Endothelial cell of umbilical vein (primary cell): ENCODE results near the gene MINDY4B. TPM values are rescaled to one million over a fixed set of nuclear protein-coding genes. Genes with fewer than 3 reads are reported as not detected.

Experiments used
- BruUV-seq: library from RNA; stranded (reverse); fragments of 400-500 nt; replicated peaks from 2 replicates; lab custom pipeline; 2021; lab: Mats Ljungman, UMichigan
- CTCF ChIA-PET: fragments of 300-600, 350-600 bp; sonication (Branson Sonifier 250); formaldehyde crosslinking; loops from one replicate; lab custom pipeline; 2021; ENCODE audit warnings: antibody characterized with exemption, inconsistent platforms; lab: Charles Lee
- POLR2A ChIA-PET: fragments of 300-600, 350-600 bp; sonication (Branson Sonifier 250); formaldehyde crosslinking; loops from one replicate; lab custom pipeline; 2021; ENCODE audit warnings: antibody characterized with exemption, inconsistent platforms; lab: Charles Lee
- DNase-seq: peaks from one replicate; pipeline ENCODE4 v3.0.0-alpha.2; 2011; ENCODE audit warnings: low read depth, low spot score
- FAIRE-seq: peaks from 2 replicates; lab custom pipeline; 2011; peaks lifted over from hg19 to GRCh38; lab: Jason Lieb, UNC
- H2AFZ ChIP-seq: 2 replicates; pipeline ENCODE4 v1.6.0; 2012; ENCODE audit warnings: low read depth, low read length, control low read depth, inconsistent platforms
- H3K27ac ChIP-seq: 2 replicates; pipeline ENCODE4 v1.5.1; 2011; ENCODE audit warnings: low read depth, mild to moderate bottlenecking, control low read depth, low read length, moderate library complexity; ENCODE audit not compliant: insufficient read depth
- H3K27me3 ChIP-seq, 2 experiments: 2 replicates each; pipeline versions ENCODE4 v1.6.0 to v1.6.1; 2011; ENCODE audit warnings: low read length in 2 of 2, mixed read lengths in 1 of 2; ENCODE audit not compliant: control insufficient read depth in 2 of 2, insufficient read depth in 2 of 2
- H3K36me3 ChIP-seq, 2 experiments: 2 replicates in 1 of 2; 3 replicates in 1 of 2; pipeline ENCODE4 v1.5.1; 2011; ENCODE audit warnings: low read length in 2 of 2, mild to moderate bottlenecking in 1 of 2, moderate library complexity in 1 of 2; ENCODE audit not compliant: control insufficient read depth in 2 of 2, insufficient read depth in 2 of 2; ENCODE audit errors: extremely low read depth in 1 of 2
- H3K4me1 ChIP-seq: 3 replicates; pipeline ENCODE4 v1.5.1; 2011; ENCODE audit warnings: mild to moderate bottlenecking, low read length; ENCODE audit not compliant: control insufficient read depth, insufficient read depth; ENCODE audit errors: extremely low read depth
- H3K4me2 ChIP-seq: 2 replicates; pipeline ENCODE4 v1.6.1; 2011; ENCODE audit warnings: low read length, control low read depth, mixed read lengths; ENCODE audit not compliant: insufficient read depth
- H3K4me3 ChIP-seq, 3 experiments: fragments of 200-600 bp in 1 of 3; sonication (generic), shearing (Covaris generic) in 1 of 3; replicated peaks in 1 of 3; 2 replicates each; pipeline ENCODE4 v1.5.1; 2011 to 2016; ENCODE audit warnings: control low read depth in 3 of 3, low read length in 3 of 3, mild to moderate bottlenecking in 2 of 3, inconsistent platforms in 1 of 3, low read depth in 1 of 3, moderate library complexity in 1 of 3; ENCODE audit not compliant: insufficient read depth in 1 of 3
- H3K79me2 ChIP-seq: 2 replicates; pipeline ENCODE4 v1.6.0; 2012; ENCODE audit warnings: low read length, inconsistent platforms; ENCODE audit not compliant: control insufficient read depth, insufficient read depth
- H3K9ac ChIP-seq: replicated peaks from 2 replicates; pipeline ENCODE3; 2011; ENCODE audit warnings: low read length, control low read depth; ENCODE audit not compliant: insufficient read depth; ENCODE audit errors: extremely low read depth
- H3K9me1 ChIP-seq: replicated peaks from 3 replicates; pipeline ENCODE4 v1.6.0; 2011; ENCODE audit warnings: mild to moderate bottlenecking, low read length; ENCODE audit not compliant: control insufficient read depth, insufficient read depth; ENCODE audit errors: extremely low read depth
- H3K9me3 ChIP-seq: replicated peaks from 2 replicates; pipeline ENCODE4 v1.5.1; 2012; ENCODE audit warnings: low read length, inconsistent platforms; ENCODE audit not compliant: control insufficient read depth, insufficient read depth
- H4K20me1 ChIP-seq: replicated peaks from 2 replicates; pipeline ENCODE3; 2011; ENCODE audit warnings: mild to moderate bottlenecking, low read length; ENCODE audit not compliant: control insufficient read depth, insufficient read depth; ENCODE audit errors: extremely low read depth
- CTCF ChIP-seq, 2 donors: IDR thresholded peaks; 1 replicate in 1 of 2; 2 replicates in 1 of 2; pipeline ENCODE4 v1.5.1; 2011; ENCODE audit warnings: low read length in 2 of 2, mild to moderate bottlenecking in 2 of 2, moderate library complexity in 2 of 2, control low read depth in 1 of 2, inconsistent platforms in 1 of 2, low read depth in 1 of 2; ENCODE audit not compliant: insufficient read depth in 1 of 2; ENCODE audit errors: extremely low read depth in 1 of 2
- EZH2 ChIP-seq: IDR thresholded peaks from 2 replicates; pipeline ENCODE4 v1.6.1; 2012; ENCODE audit warnings: borderline replicate concordance, low read depth, mild to moderate bottlenecking, moderate library complexity, low read length, inconsistent platforms; ENCODE audit not compliant: severe bottlenecking
- FOS ChIP-seq: IDR thresholded peaks from 2 replicates; pipeline ENCODE4 v1.6.1; 2011; ENCODE audit warnings: mild to moderate bottlenecking, low read length, moderate library complexity, borderline replicate concordance; ENCODE audit not compliant: insufficient read depth
- GATA2 ChIP-seq: IDR thresholded peaks from 2 replicates; pipeline ENCODE4 v1.7.0; 2011; ENCODE audit warnings: low read depth, mild to moderate bottlenecking, moderate library complexity, mixed read lengths, low read length; ENCODE audit not compliant: insufficient read length, insufficient read depth
- JUN ChIP-seq: IDR thresholded peaks from 2 replicates; pipeline ENCODE4 v1.6.1; 2011; ENCODE audit warnings: borderline replicate concordance, low read depth; ENCODE audit not compliant: insufficient read length, insufficient read depth
- MAX ChIP-seq: IDR thresholded peaks from 2 replicates; pipeline ENCODE4 v1.6.1; 2011; ENCODE audit not compliant: insufficient read depth, insufficient read length
- MYC ChIP-seq: IDR thresholded peaks from one replicate; pipeline ENCODE4 v1.6.1; 2011; ENCODE audit warnings: mild to moderate bottlenecking, low read depth, low read length
- POLR2A ChIP-seq: IDR thresholded peaks from 2 replicates; pipeline ENCODE4 v1.6.1; 2012; ENCODE audit warnings: low read depth, mild to moderate bottlenecking, control low read depth, low read length
- POLR2AphosphoS5 ChIP-seq: IDR thresholded peaks from 2 replicates; pipeline ENCODE4 v1.6.1; 2012; ENCODE audit warnings: low read depth, mild to moderate bottlenecking, control low read depth, low read length, moderate library complexity; ENCODE audit not compliant: insufficient read depth
- dilution Hi-C: fragments of 300-500 bp; cut with MboI; formaldehyde crosslinking; loops from one replicate; pipeline ENCODE4 v1.15.0; 2019; ENCODE audit warnings: low sequenced_read_pairs; ENCODE audit not compliant: extremely low pct_ligation_motif_present
- intact Hi-C: fragments of 100-400 bp; cut with micrococcal nuclease; formaldehyde crosslinking; loops from one replicate; pipeline ENCODE4 v1.10.0; 2022
- polyA plus RNA-seq, 4 experiments: library from polyadenylated mRNA; depleted of rRNA in 3 of 4; stranded (reverse) in 3 of 4; unstranded in 1 of 4; fragments of >200 nt; gene quantifications; 2 replicates each; pipeline versions ENCODE4 v1.2.1 to v1.2.3, GENCODE V29; 2011 to 2012; ENCODE audit warnings: missing spikeins in 1 of 4
- total RNA-seq: library from RNA; stranded (reverse); gene quantifications from 2 replicates; pipeline ENCODE4 v1.2.3, GENCODE V29; 2021

Gene MINDY4B
- total and polyA plus RNA-seq, 2 donors (not counting 3 experiments of a cell fraction or from before 2014, with no cell fraction given) = not detected

- H3K36me3 ChIP-seq = no peaks in the 10 kb centered on the region
- H3K4me3 ChIP-seq = no peak overlapping the region
- ChIA-PET POLR2A (no interaction called here), CTCF (no interaction called here)
- H3K9me1 ChIP-seq = no peaks in the 10 kb centered on the region
- H3K4me1 ChIP-seq = no peaks in the 10 kb centered on the region
- no peak overlapping the region for H3K4me2 ChIP-seq
- no peak for FAIRE-seq
- DNase-seq = no peak
- H3K27me3 ChIP-seq = no peaks in the 10 kb centered on the region
- BruUV-seq = no TSS peak
- no peak overlapping the region for H3K27ac ChIP-seq
- H4K20me1 ChIP-seq = no peaks in the 10 kb centered on the region
- intact Hi-C loops = no loop called here
- no peak for TF ChIP-seq GATA2
- TF ChIP-seq POLR2AphosphoS5 = no peak
- TF ChIP-seq POLR2A = no peak
- no peak for TF ChIP-seq CTCF (IDR thresholded peaks at IDR 0.05; ENCODE audit: extremely low read depth in 1 of 2, insufficient read depth in 1 of 2, low read depth in 1 of 2, low read length in 2 of 2)
- no peak for TF ChIP-seq JUN
- no peak for TF ChIP-seq FOS
- TF ChIP-seq EZH2 = no peak
- TF ChIP-seq MAX = no peak
- TF ChIP-seq MYC = no peak
- H2AFZ ChIP-seq = no peak overlapping the region
- no peaks in the 10 kb centered on the region for H3K79me2 ChIP-seq
- dilution Hi-C loops = no loop called here
- H3K9me3 ChIP-seq = no peaks in the 10 kb centered on the region
- H3K9ac ChIP-seq = no peak overlapping the region
These were observed 75.8 kb downstream of the MINDY4B start for GRCh38 chr3:150829408-150829807.
